C4-2B (cell line): ENCODE measurements around the gene NPPA.

Experiments used
- H3K27ac ChIP-seq: fragments of 450-650 bp; 2 replicates; pipeline ENCODE4 v1.5.1; 2017
- CTCF ChIP-seq: fragments of 450-650 bp; conservative IDR thresholded peaks from 2 replicates; pipeline ENCODE4 v1.5.1; 2017; ENCODE audit warnings: mild to moderate bottlenecking
- ZFX ChIP-seq: fragments of 450-650 bp; IDR thresholded peaks from 2 replicates; pipeline ENCODE4 v1.6.1; 2017

The NPPA gene

GRCh38 chr1:11886986-11887665, 39.5 kb upstream of the NPPA start:
- no peak for TF ChIP-seq ZFX
- TF ChIP-seq CTCF: no peak
- H3K27ac ChIP-seq: no peak overlapping the region

GRCh38 chr1:11885916-11886315, 38.3 kb upstream of the NPPA start:
- TF ChIP-seq CTCF (no peak), ZFX (no peak)
- no peak overlapping the region for H3K27ac ChIP-seq

- TF ChIP-seq CTCF (no peak), ZFX (no peak)
- no peak overlapping the region for H3K27ac ChIP-seq
Observed at GRCh38 chr1:11882814-11883538, 35.4 kb upstream of the NPPA start.

- H3K27ac ChIP-seq: no peak overlapping the region
- TF ChIP-seq CTCF: no peak
- TF ChIP-seq ZFX: no peak
Observed at GRCh38 chr1:11881749-11882441, 34.3 kb upstream of the NPPA start.

DNA sequence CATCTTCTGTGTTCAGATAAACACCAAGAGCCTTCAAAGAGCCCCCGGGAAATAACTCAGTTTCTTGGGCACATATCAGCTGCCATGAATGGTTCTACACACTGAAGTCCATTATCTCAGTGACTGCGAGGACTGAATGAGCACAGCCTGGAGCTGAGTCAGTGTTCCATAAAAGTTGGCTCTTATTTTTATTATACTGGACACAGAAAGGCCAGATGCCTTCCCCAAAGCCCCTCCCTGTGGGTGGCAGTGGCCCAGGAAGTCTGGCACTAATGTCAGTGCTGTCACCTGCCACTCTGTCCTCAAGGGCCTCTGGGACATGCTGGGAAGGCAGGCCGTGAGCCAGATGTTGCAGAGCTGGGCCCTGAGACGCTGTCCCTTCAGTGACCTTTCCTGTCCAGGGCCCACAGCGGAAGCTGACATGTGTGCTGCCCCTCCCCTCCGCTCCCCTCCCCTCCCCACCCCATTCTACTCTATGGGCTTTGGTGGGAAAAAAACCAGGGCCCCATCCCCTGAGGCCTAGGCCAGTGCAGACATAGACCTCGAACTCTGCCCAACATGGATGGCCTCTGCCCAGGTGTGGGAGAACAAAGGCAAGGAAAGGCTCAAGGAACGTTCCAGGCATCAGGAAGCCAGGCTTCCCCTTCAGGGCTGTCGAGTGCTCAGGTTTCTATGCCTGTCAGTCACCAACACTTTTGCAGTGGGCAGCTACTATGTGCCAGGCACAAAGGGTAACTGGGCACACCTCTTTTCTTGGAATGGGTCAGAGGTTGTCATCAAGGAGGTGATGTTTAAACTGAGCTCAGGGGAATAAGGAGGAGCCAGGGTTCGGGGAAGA, 33.5 kb upstream of the NPPA start:
- H3K27ac ChIP-seq: no peak overlapping the region
- no peak for TF ChIP-seq CTCF
- no peak for TF ChIP-seq ZFX

GRCh38 chr1:11880181-11880575, 32.6 kb upstream of the NPPA start:
- no peak overlapping the region for H3K27ac ChIP-seq

More at GRCh38 chr1:11880181-11880575, 32.6 kb upstream of the NPPA start:
- TF ChIP-seq CTCF (no peak), ZFX (no peak)
